ENCODE measurements around the gene DYNC2I2.

Gene DYNC2I2

DNA sequence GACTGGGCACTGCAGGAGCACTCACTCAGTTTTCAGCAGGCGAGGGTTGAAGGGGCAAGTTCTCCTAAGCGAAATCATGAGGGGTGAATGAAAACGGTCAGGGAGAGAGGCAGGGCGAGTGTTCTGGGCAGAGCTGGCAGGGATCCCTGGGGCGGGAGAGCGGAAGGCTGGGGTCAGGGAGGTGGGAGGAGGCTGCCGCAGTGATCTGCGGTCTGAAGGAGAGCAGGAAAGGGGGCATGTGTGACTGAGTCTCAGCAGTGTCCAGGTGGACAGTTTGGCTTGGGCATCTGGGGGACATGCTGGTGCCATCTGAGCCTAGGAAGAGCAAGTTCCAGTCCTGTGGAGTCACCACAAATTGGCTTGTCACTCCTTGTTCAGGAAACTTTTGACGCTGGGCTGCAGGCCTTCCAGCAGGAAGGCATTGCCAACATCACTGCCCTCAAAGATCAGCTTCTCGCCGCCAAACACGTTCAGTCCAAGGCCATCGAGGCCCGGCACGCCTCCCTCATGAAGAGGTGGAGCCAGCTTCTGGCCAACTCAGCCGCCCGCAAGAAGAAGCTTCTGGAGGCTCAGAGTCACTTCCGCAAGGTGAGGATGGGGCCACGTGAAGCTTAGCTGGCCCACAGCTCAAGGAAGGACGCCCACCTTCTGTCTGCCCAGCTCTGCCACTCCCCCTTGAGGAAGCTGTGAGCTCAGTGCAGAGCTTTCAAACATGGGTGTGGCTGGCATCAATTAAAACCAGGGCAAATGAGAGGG, 31.1 kb downstream of the DYNC2I2 start:
- TF ChIP-seq ZFX (IDR thresholded peaks at IDR 0.05; ENCODE audit: borderline replicate concordance) = no peak
- TF ChIP-seq, protein P1, sequence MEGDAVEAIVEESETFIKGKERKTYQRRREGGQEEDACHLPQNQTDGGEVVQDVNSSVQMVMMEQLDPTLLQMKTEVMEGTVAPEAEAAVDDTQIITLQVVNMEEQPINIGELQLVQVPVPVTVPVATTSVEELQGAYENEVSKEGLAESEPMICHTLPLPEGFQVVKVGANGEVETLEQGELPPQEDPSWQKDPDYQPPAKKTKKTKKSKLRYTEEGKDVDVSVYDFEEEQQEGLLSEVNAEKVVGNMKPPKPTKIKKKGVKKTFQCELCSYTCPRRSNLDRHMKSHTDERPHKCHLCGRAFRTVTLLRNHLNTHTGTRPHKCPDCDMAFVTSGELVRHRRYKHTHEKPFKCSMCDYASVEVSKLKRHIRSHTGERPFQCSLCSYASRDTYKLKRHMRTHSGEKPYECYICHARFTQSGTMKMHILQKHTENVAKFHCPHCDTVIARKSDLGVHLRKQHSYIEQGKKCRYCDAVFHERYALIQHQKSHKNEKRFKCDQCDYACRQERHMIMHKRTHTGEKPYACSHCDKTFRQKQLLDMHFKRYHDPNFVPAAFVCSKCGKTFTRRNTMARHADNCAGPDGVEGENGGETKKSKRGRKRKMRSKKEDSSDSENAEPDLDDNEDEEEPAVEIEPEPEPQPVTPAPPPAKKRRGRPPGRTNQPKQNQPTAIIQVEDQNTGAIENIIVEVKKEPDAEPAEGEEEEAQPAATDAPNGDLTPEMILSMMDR (IDR thresholded peaks at IDR 0.05) = no peak
- peak overlapping the region; percentile 63 for H3K27ac ChIP-seq

DNA sequence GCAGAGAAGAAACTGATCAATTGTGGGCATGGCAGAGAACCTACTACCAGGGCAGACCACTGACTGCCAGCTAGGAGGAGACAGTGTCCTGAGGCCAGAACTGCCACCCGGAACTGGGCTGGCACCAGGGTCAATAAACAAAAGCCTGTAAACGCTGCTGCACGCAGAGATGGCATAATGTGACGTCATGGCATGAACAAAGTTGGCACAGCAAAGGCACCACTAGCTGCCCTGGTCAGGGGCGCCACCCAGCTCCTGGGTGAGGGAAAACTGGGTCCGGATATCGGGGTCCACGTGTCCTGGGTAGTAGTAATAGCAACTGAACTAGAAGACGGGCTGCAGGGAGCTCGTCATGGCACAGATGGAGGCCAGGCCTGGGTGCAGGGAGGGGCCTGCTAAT, 32.1 kb downstream of the DYNC2I2 start:
- TF ChIP-seq ZFX (IDR thresholded peaks at IDR 0.05; ENCODE audit: borderline replicate concordance) = no peak
- TF ChIP-seq, protein P1 (IDR thresholded peaks at IDR 0.05) = no peak
- H3K27ac ChIP-seq = peak overlapping the region; percentile 63

DNA sequence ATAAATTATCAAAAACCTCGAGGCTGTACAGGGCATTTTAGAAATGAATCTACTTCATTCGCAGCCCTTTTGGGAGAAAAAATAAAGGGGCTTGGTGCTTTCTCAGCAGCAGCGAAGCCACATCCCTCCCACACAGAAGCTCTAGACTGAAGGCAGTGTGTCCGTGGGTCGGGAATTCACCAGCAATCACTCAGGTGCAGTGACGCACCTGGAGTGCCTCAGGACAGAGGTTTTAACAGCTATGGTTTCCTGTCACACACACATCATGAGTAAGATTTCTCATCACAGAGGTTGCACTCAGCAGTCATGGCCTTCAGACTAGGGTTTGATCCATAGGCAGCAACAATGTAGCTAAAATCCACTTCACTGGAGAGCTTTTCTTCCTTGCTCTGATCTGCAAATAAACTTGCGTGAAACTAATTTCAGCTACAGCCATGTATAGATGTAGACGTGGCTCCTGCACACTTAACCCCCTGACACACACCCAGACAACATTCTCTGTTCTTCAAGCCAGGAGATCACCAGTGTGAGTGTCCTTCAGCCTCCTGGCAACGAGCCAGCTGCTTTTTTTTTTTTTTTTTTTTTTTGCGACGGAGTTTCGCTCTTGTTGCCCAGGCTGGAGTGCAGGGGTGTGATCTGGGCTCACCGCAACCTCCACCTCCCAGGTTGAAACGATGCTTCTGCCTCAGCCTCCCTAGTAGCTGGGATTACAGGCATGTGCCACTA, 34.8 kb downstream of the DYNC2I2 start:
- H3K27ac ChIP-seq = no peak overlapping the region
- no peak for TF ChIP-seq ZFX (IDR thresholded peaks at IDR 0.05; ENCODE audit: borderline replicate concordance)
- TF ChIP-seq, protein P1 (IDR thresholded peaks at IDR 0.05) = no peak

DNA sequence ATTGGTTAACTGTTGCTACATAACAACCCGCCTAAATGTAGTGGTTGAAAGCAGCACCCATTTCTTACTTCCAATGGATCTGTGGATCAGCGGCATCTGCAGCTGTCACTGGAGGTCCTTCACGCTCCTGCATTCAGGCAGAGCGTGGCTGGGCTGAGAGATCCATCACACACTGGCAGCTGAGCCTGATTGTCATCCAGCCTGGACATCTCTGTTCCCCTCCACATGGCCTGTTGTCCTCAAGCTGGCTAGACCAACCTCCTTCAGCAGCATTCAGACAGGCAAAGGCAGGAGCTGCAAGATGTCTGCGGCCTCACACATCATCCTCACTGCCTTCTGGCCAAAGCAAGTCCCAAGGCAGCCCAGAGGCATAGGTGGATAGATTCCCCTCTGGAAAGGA, 36.9 kb downstream of the DYNC2I2 start:
- no peak overlapping the region for H3K27ac ChIP-seq
- TF ChIP-seq, protein P1 (IDR thresholded peaks at IDR 0.05) = no peak
- no peak for TF ChIP-seq ZFX (IDR thresholded peaks at IDR 0.05; ENCODE audit: borderline replicate concordance)

DNA sequence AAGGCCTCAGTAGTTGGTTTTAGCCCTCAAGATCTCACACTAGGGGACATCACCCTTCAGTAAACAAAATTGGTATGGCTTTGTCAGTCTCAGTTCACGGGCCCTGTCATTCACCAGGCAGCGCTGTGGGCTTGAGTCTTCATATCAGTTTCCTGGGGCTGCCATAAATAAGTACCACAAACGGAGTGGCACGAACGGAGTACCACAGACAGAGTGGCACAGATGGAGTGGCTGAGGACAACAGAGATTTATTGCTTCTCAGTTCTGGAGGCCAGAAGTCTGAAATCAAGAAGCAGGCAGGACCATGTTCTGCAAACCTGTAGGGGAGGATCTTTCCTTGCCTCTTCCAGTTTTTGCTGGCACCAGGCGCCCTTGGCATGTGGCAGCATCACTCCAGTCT, 37.5 kb downstream of the DYNC2I2 start:
- H3K27ac ChIP-seq = no peak overlapping the region
- TF ChIP-seq, protein P1 (IDR thresholded peaks at IDR 0.05) = no peak
- TF ChIP-seq ZFX (IDR thresholded peaks at IDR 0.05; ENCODE audit: borderline replicate concordance) = no peak

DNA sequence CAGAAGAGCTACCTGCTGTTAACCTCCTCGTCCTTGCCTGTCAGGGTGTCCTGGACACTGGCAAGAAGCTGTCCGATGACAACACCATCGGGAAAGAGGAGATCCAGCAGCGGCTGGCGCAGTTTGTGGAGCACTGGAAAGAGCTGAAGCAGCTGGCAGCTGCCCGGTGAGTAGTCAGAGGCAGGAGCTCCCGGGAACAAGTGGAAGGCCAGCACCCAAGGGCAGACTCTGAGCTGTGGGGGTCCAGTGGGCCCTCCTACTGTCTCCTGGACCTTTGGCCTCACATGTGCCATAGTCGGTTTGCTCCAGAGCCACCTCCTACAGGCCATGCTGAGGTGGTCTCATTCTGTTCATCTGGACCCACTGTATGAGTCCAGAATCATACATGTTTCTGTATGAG, 38.7 kb downstream of the DYNC2I2 start:
- TF ChIP-seq ZFX (IDR thresholded peaks at IDR 0.05; ENCODE audit: borderline replicate concordance) = no peak
- TF ChIP-seq, protein P1 (IDR thresholded peaks at IDR 0.05) = no peak
- no peak overlapping the region for H3K27ac ChIP-seq

DNA sequence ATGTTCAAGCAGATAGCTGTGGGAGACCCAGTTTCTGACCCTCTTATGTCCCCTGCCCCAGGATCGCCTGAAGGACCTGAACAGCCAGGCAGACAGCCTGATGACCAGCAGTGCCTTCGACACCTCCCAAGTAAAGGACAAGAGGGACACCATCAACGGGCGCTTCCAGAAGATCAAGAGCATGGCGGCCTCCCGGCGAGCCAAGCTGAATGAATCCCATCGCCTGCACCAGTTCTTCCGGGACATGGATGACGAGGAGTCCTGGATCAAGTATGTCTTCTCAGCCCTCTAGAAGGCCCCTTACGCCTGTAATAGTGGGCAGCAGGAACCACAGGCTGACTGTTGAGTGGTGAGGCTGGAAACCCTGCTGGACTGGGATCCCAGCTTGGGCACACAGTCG, 41.1 kb downstream of the DYNC2I2 start:
- no peak overlapping the region for H3K27ac ChIP-seq
- TF ChIP-seq ZFX (IDR thresholded peaks at IDR 0.05; ENCODE audit: borderline replicate concordance) = no peak
- TF ChIP-seq, protein P1 (IDR thresholded peaks at IDR 0.05) = no peak
